A673 (cell line): ENCODE data around the gene SIK3.

ENCODE experiments used
- EZH2 ChIP-seq: fragments of 200-600 bp; sonication (generic); IDR thresholded peaks from 2 replicates; pipeline ENCODE4 v1.6.1; 2017; ENCODE audit warnings: borderline replicate concordance, low read depth, mild to moderate bottlenecking, mixed read lengths, antibody characterized with exemption, low read length; ENCODE audit not compliant: poor library complexity, severe bottlenecking
- TF ChIP-seq, protein P1 (sequence below): fragments of 300-800, 200-600 bp; sonication (generic); conservative IDR thresholded peaks from 2 replicates; pipeline ENCODE4 v1.5.1; 2017; ENCODE audit warnings: low read depth, mild to moderate bottlenecking, antibody characterized with exemption, low read length, moderate library complexity, mixed read lengths

- TF ChIP-seq, protein P1, sequence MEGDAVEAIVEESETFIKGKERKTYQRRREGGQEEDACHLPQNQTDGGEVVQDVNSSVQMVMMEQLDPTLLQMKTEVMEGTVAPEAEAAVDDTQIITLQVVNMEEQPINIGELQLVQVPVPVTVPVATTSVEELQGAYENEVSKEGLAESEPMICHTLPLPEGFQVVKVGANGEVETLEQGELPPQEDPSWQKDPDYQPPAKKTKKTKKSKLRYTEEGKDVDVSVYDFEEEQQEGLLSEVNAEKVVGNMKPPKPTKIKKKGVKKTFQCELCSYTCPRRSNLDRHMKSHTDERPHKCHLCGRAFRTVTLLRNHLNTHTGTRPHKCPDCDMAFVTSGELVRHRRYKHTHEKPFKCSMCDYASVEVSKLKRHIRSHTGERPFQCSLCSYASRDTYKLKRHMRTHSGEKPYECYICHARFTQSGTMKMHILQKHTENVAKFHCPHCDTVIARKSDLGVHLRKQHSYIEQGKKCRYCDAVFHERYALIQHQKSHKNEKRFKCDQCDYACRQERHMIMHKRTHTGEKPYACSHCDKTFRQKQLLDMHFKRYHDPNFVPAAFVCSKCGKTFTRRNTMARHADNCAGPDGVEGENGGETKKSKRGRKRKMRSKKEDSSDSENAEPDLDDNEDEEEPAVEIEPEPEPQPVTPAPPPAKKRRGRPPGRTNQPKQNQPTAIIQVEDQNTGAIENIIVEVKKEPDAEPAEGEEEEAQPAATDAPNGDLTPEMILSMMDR = no peak
- TF ChIP-seq EZH2 = no peak
Observed at GRCh38 chr11:116796548-116796947, 301.7 kb downstream of the SIK3 start.
